Measurements from ENCODE around the gene SLC12A7.

The SLC12A7 gene

GRCh38 chr5:1039210-1039548 is 72.7 kb downstream of the SLC12A7 start:
- no peak for TF ChIP-seq CTCF (IDR thresholded peaks at IDR 0.05)

- no peak for TF ChIP-seq CTCF (IDR thresholded peaks at IDR 0.05)
These were observed 73.2 kb downstream of the SLC12A7 start for GRCh38 chr5:1038417-1039209.

GRCh38 chr5:1037671-1038416 is 74.0 kb downstream of the SLC12A7 start:
- TF ChIP-seq CTCF (IDR thresholded peaks at IDR 0.05) = no peak

- TF ChIP-seq CTCF (IDR thresholded peaks at IDR 0.05) = no peak
These were observed 74.7 kb downstream of the SLC12A7 start for GRCh38 chr5:1037123-1037670.

- no peak for TF ChIP-seq CTCF (IDR thresholded peaks at IDR 0.05)
These were observed 75.2 kb downstream of the SLC12A7 start for GRCh38 chr5:1036504-1037122.

- TF ChIP-seq CTCF (IDR thresholded peaks at IDR 0.05) = no peak
These were observed 76.2 kb downstream of the SLC12A7 start for GRCh38 chr5:1035421-1036405.
